ENCODE measurements around the gene UACA. TPM values are rescaled to one million over a fixed set of nuclear protein-coding genes. Genes with fewer than 3 reads are reported as not detected.

The UACA gene
- total RNA-seq, 1 donor from 2014 or later = 39.7 TPM

DNA sequence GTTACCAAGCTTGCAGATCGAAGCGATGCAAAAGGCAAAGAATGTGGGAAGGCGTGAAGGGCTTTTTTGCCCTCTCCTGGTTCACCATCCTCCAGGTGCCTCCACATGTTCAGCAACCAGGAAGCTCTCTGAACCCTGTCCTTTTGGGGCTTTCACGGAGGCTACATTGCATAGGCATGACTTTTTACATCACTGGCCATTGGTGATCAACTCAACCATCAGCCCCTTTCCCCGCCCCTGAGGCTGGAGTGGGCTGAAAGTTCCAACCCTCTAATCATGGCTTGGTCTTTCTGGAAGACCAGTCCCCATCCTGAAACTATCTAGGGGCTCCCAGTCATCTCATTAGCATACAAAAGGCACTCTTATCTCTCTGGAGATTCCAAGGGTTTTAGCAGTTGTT lies 52.6 kb downstream of the UACA start:
- TF ChIP-seq, protein P1, sequence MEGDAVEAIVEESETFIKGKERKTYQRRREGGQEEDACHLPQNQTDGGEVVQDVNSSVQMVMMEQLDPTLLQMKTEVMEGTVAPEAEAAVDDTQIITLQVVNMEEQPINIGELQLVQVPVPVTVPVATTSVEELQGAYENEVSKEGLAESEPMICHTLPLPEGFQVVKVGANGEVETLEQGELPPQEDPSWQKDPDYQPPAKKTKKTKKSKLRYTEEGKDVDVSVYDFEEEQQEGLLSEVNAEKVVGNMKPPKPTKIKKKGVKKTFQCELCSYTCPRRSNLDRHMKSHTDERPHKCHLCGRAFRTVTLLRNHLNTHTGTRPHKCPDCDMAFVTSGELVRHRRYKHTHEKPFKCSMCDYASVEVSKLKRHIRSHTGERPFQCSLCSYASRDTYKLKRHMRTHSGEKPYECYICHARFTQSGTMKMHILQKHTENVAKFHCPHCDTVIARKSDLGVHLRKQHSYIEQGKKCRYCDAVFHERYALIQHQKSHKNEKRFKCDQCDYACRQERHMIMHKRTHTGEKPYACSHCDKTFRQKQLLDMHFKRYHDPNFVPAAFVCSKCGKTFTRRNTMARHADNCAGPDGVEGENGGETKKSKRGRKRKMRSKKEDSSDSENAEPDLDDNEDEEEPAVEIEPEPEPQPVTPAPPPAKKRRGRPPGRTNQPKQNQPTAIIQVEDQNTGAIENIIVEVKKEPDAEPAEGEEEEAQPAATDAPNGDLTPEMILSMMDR (conservative IDR thresholded peaks at IDR 0.05; ENCODE audit: low read depth, low read length) = no peak
- no peak overlapping the region for H3K4me3 ChIP-seq (ENCODE audit: low read depth, low read length)
- no peak for DNase-seq (ENCODE audit: low read depth)

DNA sequence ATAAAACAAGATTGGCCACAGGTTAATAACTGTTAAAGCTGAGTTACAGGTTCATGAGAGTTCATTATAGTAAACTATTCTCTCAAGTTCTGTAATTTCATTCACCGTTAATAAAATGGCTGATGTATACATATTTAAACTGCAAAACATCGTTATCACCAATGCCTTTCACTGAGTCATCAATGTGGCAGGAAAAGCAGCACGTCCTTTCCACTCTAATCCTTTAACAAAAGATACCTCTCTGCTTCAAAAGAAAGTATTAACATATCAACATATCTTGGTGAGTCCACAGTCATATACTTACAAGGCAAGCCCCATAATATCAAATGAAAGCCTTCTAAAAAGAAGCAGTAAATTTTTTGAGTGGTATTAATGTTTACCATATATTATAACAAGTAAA lies 54.5 kb downstream of the UACA start:
- no peak overlapping the region for H3K4me3 ChIP-seq (ENCODE audit: low read depth, low read length)
- TF ChIP-seq, protein P1 (conservative IDR thresholded peaks at IDR 0.05; ENCODE audit: low read depth, low read length) = no peak
- DNase-seq (ENCODE audit: low read depth) = no peak

DNA sequence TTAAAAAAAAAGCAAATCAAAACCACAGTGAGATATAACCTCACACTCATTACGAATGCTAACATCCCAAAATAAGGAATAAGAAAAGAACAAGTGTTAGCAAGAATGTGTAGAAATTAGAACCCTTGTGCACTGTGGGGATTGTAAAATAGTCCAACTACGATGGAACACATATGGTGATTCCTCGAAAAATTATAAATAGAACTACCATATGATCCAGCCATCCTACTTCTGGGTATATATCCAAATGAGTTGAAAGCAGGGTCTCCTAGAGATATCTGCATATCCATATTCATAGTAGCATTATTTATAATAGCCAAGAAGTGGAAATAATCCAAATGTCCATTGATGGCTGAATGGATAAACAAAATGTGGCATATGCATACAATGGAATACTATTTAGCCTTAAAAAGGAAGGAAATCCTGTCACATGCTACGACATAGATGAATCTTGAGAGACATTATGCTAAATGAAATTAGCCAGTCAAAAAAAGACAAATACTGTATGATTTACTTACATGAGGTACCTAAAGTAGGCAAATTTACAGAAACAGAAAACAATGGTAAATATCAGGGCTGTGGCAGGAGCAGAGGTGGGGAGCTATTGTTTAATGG lies 55.6 kb downstream of the UACA start:
- TF ChIP-seq, protein P1 (conservative IDR thresholded peaks at IDR 0.05; ENCODE audit: low read depth, low read length) = no peak
- no peak overlapping the region for H3K4me3 ChIP-seq (ENCODE audit: low read depth, low read length)
- DNase-seq (ENCODE audit: low read depth) = no peak

DNA sequence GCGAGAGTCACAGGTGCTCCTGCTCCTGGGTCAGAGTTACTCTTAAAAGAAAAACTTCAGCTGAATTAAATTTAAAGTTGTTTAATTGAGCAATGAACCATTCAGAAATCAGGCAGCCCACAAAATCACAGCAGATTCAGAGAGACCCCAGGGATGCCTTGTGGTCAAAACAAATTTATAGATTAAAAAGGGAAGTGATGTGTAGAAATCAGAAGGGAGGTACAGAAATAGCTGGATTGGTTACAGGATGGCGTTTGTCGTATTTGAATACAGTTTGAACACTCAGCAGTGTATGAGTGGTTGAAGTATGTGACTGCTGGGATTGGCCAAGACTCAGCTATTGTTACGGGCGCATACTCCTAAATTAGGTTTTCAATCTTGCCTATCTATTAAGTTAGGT lies 58.6 kb downstream of the UACA start:
- H3K4me3 ChIP-seq (ENCODE audit: low read depth, low read length) = no peak overlapping the region
- TF ChIP-seq, protein P1 (conservative IDR thresholded peaks at IDR 0.05; ENCODE audit: low read depth, low read length) = no peak
- no peak for DNase-seq (ENCODE audit: low read depth)

DNA sequence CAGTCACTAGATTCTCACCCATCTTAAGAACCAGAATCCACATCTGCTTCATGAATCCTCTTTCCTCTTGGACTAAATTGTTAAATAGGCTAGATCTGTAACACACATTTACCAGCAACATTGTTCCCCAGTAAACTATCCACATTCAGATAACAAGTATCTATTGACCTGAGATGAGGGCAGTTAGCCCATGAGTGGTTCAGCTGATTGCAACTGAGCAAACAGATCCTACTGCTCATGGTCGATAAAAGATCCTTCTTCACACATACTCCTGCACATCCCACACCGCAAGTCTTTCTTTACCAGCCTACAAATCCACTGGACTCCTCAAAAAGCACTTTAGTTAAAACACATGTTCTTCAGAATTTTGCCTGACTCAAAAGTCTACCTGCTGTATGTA lies 59.2 kb downstream of the UACA start:
- DNase-seq (ENCODE audit: low read depth) = no peak
- TF ChIP-seq, protein P1 (conservative IDR thresholded peaks at IDR 0.05; ENCODE audit: low read depth, low read length) = no peak
- no peak overlapping the region for H3K4me3 ChIP-seq (ENCODE audit: low read depth, low read length)

DNA sequence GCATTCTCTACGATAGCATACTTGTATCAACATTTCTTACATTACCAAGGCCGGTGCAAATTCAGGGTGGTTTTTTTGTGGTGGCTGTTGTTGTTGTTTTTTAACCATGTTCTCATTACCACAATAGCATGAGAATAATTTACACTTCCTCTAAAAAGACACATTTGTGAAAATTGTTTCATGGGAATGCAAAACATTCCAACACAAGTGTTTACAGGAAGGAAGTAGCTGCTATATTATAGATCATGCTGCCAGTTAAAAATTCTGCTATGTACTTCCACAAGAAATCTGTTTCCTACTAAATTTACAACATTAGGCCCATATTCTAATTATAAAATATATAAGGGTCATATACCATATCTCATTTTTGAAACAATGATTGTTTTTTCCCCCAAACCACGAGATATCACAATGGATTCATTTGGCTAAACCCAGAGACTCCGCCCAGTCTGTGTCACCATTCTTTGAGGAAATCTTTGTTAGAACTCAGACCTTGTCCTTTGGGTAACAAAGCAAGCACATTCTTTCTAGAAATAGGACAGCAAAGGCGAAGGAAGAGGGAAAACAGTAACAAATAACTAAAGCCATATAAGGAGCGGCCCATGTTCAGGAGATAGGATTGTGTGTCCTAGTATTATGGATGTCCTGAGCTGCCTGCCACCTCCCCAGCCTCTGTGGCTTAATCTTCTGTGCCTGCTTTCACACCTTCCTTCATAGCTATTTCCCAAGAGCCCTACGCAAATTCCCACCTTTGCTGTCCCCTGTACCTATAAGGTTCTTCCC lies 60.1 kb downstream of the UACA start:
- DNase-seq (ENCODE audit: low read depth) = no peak
- TF ChIP-seq, protein P1 (conservative IDR thresholded peaks at IDR 0.05; ENCODE audit: low read depth, low read length) = no peak
- no peak overlapping the region for H3K4me3 ChIP-seq (ENCODE audit: low read depth, low read length)

DNA sequence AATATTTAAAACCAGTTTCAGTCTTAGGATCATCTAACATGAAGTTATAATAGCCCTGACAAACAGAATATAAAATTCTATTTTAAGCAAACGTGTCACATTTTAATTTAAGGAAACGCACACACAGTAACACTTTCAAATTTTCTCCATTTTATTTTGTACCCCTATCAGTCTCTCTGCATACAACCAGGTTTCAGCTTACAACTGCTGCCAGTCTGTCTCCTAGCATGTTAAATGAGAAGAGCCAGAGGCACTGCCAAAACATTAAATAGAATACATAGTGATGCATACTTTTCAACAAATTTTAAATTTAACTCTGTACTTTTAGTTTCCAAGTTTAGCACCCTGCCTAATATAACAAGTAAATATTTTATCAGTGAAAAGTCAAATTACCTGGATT lies 60.8 kb downstream of the UACA start:
- DNase-seq (ENCODE audit: low read depth) = no peak
- TF ChIP-seq, protein P1 (conservative IDR thresholded peaks at IDR 0.05; ENCODE audit: low read depth, low read length) = no peak

More for the DNA sequence above, 60.8 kb downstream of the UACA start:
- H3K4me3 ChIP-seq (ENCODE audit: low read depth, low read length) = no peak overlapping the region

Data from epithelial cell of proximal tubule (primary cell).